Natural killer cell (primary cell): ENCODE data around the gene AGTR2. TPM values are rescaled to one million over a fixed set of nuclear protein-coding genes. Genes with fewer than 3 reads are reported as not detected.
"Not testable (repeated sequence)": the region's sequence is repeated elsewhere in the genome, so short reads cannot be mapped to it uniquely, and the experiment has no call there.

Experiments used
- ATAC-seq, 3 donors: fragments of 150-1000 bp in 2 of 3; fragments of 200-7000 bp in 1 of 3; cut with Tn5 transposase; 1 replicate in 1 of 3; 2 replicates in 2 of 3; pipeline ENCODE4 v1.10.0; 2021; ENCODE audit warnings: mild to moderate bottlenecking in 2 of 3, moderate library complexity in 2 of 3
- DNase-seq, 2 donors: peaks; one replicate each; pipeline versions ENCODE4 v3.0.0 to v3.0.0-alpha.2; 2013 to 2021; ENCODE audit warnings: mixed read lengths in 1 of 2
- H3K27ac ChIP-seq: one replicate; pipeline ENCODE4 v1.5.1; 2013; ENCODE audit warnings: mild to moderate bottlenecking, low read length
- H3K27me3 ChIP-seq: one replicate; pipeline ENCODE4 v1.6.1; 2013; ENCODE audit warnings: low read length; ENCODE audit not compliant: control insufficient read depth, insufficient read depth
- H3K36me3 ChIP-seq: one replicate; pipeline ENCODE4 v1.6.1; 2013; ENCODE audit warnings: low read length; ENCODE audit not compliant: control insufficient read depth, insufficient read depth
- H3K4me1 ChIP-seq: one replicate; pipeline ENCODE4 v1.6.1; 2013; ENCODE audit warnings: low read length; ENCODE audit not compliant: control insufficient read depth, insufficient read depth
- H3K4me3 ChIP-seq: one replicate; pipeline ENCODE4 v1.5.1; 2013; ENCODE audit warnings: low read length
- H3K9me3 ChIP-seq: one replicate; pipeline ENCODE4 v1.6.1; 2013; ENCODE audit warnings: low read length; ENCODE audit not compliant: control insufficient read depth, insufficient read depth
- H3K27ac Mint-ChIP-seq, 2 donors: one replicate each; pipeline ENCODE4 v1.8.0; 2022; ENCODE audit warnings: mild to moderate bottlenecking in 2 of 2, mixed read lengths in 2 of 2, moderate library complexity in 1 of 2
- H3K27me3 Mint-ChIP-seq, 2 donors: one replicate each; pipeline ENCODE4 v1.8.0; 2022; ENCODE audit warnings: low read depth in 2 of 2, mixed read lengths in 2 of 2
- H3K36me3 Mint-ChIP-seq: one replicate; pipeline ENCODE4 v1.8.0; 2022; ENCODE audit warnings: mixed read lengths
- H3K4me1 Mint-ChIP-seq, 2 donors: one replicate each; pipeline ENCODE4 v1.8.0; 2022; ENCODE audit warnings: mixed read lengths in 2 of 2
- H3K4me3 Mint-ChIP-seq: one replicate; pipeline ENCODE4 v1.8.0; 2022; ENCODE audit warnings: mild to moderate bottlenecking, moderate library complexity, mixed read lengths
- H3K9me3 Mint-ChIP-seq, 2 donors: one replicate each; pipeline ENCODE4 v1.8.0; 2022; ENCODE audit warnings: mixed read lengths in 2 of 2
- WGBS: methylation state at CpG from one replicate; pipeline ENCODE4 v1.1.7; 2013; ENCODE audit warnings: missing lambda C conversion rate; ENCODE audit not compliant: insufficient coverage; 5-methylcytosine and 5-hydroxymethylcytosine counted together
- intact Hi-C: fragments of 100-400 bp; cut with micrococcal nuclease; formaldehyde crosslinking; loops from one replicate; pipeline ENCODE4 v1.14.2; 2022
- total RNA-seq, 4 donors: library from RNA; stranded (reverse); fragments of 120-200 nt in 1 of 4; gene quantifications; one replicate each; pipeline versions ENCODE4 v1.2.3 to v1.2.4, GENCODE V29; 2013 to 2022
- TF ChIP-seq, protein P1 (sequence below): fragments of 200-600 bp; IDR thresholded peaks from one replicate; pipeline ENCODE4 v1.8.0; 2022; ENCODE audit warnings: antibody characterized with exemption

Gene AGTR2
- total RNA-seq, 3 donors from 2014 or later (not counting 1 experiment from before 2014, with no cell fraction given): not detected

DNA sequence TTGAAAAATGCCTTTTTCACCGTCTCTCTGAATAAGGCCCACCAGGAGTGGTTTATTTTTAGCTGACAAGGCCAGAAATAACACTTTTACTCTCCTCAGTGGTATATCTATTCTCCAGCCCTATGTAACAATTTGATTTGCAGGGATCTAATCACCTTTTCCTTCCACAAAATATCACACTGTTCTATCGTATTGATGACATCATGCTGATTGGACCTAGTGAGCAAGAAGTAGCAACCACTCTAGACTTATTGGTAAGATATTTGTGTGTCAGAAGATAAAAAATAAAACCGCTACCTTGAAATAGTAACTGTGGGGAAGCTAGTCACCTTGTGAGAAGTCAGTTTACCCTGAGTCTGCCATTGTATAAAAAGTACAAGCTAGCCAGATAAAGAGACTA lies 27.7 kb downstream of the AGTR2 start:
- Mint-ChIP-seq H3K27me3 (no peaks in the 10 kb centered on the region), H3K36me3 (no peaks in the 10 kb centered on the region), H3K4me3 (no peak overlapping the region), H3K9me3 (peaks cover 0 to 8% of the 10 kb centered on the region in 2 donors), H3K27ac (no peak overlapping the region), H3K4me1 (no peaks in the 10 kb centered on the region)
- no peaks in the 10 kb centered on the region for H3K27me3 ChIP-seq
- H3K4me3 ChIP-seq: no peak overlapping the region
- H3K36me3 ChIP-seq: no peaks in the 10 kb centered on the region
- intact Hi-C loops: no loop called here
- H3K9me3 ChIP-seq: no peaks in the 10 kb centered on the region
- no peak overlapping the region for H3K27ac ChIP-seq
- DNase-seq (no peak), ATAC-seq (no peak)
- TF ChIP-seq, protein P1, sequence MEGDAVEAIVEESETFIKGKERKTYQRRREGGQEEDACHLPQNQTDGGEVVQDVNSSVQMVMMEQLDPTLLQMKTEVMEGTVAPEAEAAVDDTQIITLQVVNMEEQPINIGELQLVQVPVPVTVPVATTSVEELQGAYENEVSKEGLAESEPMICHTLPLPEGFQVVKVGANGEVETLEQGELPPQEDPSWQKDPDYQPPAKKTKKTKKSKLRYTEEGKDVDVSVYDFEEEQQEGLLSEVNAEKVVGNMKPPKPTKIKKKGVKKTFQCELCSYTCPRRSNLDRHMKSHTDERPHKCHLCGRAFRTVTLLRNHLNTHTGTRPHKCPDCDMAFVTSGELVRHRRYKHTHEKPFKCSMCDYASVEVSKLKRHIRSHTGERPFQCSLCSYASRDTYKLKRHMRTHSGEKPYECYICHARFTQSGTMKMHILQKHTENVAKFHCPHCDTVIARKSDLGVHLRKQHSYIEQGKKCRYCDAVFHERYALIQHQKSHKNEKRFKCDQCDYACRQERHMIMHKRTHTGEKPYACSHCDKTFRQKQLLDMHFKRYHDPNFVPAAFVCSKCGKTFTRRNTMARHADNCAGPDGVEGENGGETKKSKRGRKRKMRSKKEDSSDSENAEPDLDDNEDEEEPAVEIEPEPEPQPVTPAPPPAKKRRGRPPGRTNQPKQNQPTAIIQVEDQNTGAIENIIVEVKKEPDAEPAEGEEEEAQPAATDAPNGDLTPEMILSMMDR: no peak
- 77% methylated on average over 1 of the region's 3 CpGs for WGBS
- H3K4me1 ChIP-seq: no peaks in the 10 kb centered on the region

DNA sequence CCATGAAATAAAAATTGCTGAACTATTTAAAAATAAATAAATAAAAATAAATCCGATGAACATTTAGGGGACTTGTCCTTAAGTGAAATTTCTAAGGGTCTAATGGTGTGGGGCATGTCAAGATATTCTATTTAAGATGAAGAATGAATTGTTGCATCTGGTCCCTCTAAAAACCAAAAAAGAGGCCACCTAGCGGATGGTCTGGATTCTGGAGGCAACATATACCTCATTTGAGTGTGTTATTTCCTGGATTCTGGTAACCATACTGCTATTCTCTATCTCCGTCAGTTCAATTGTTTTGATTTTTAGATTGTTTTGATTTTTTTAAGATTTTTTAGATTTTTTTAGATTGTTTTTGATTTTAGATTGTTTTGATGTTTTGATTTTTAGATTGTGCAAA lies 28.3 kb downstream of the AGTR2 start:
- H3K4me1 ChIP-seq: no peaks in the 10 kb centered on the region
- DNase-seq: no peak
- 73% methylated on average over 1 of the region's 3 CpGs for WGBS
- H3K9me3 ChIP-seq: no peaks in the 10 kb centered on the region
- H3K27me3 Mint-ChIP-seq: no peaks in the 10 kb centered on the region
- H3K4me1 Mint-ChIP-seq: no peaks in the 10 kb centered on the region
- H3K36me3 ChIP-seq: no peaks in the 10 kb centered on the region
- no peak overlapping the region for H3K27ac Mint-ChIP-seq
- TF ChIP-seq, protein P1: no peak
- no peak overlapping the region for H3K4me3 Mint-ChIP-seq
- H3K36me3 Mint-ChIP-seq: no peaks in the 10 kb centered on the region
- H3K27me3 ChIP-seq: no peaks in the 10 kb centered on the region
- intact Hi-C loops: no loop called here
- no peak for ATAC-seq
- H3K27ac ChIP-seq: no peak overlapping the region
- peaks cover 0 to 8% of the 10 kb centered on the region in 2 donors for H3K9me3 Mint-ChIP-seq
- H3K4me3 ChIP-seq: no peak overlapping the region

DNA sequence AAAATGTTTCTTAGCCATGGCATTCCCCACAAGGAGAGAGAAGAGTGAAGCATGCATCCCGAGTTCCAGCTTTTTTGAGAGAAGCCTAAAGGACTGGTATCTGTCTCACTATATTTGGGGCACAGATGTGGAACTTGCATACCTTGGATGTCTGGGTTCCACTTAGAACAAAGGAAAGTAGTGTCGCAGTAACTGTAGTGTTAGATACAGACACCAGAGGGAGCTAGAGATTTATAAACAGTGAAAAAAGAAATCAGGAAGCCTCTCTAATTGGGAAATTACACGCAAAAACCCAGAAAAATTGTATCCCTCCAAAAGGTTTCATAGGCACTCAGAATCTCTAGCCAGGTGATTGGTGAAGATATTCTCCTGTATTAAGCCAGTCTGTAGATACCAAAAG lies 34.4 kb downstream of the AGTR2 start:
- Mint-ChIP-seq H3K4me3 (no peak overlapping the region), H3K27me3 (no peaks in the 10 kb centered on the region)
- intact Hi-C loops: no loop called here

DNA sequence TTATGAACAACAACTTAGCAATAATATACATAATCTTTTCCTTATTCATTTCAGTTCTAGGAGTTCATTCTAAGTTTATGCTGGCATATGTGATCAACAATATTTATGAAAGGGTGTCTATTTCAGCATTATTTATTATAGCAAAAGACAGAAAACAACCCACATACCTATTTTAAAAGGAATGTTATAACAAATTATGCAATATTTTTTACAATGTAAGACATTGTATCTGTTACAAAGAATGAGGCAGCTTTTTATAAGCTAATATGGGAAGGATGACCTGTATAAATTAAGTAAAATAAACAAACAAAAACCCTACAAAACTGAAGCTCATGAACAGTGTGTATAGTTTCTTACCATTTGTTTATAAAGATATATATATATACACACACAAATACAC lies 42.7 kb downstream of the AGTR2 start:
- intact Hi-C loops: no loop called here
- H3K9me3 Mint-ChIP-seq: peaks cover 4 to 5% of the 10 kb centered on the region in 2 donors
- Histone ChIP-seq H3K4me1 (no peaks in the 10 kb centered on the region), H3K36me3 (no peaks in the 10 kb centered on the region), H3K27me3 (no peaks in the 10 kb centered on the region), H3K9me3 (no peaks in the 10 kb centered on the region), H3K4me3 (no peak overlapping the region), H3K27ac (no peak overlapping the region)
- H3K4me3 Mint-ChIP-seq: no peak overlapping the region
- no peaks in the 10 kb centered on the region for H3K27me3 Mint-ChIP-seq
- no peaks in the 10 kb centered on the region for H3K4me1 Mint-ChIP-seq
- no peak for ATAC-seq
- DNase-seq: no peak
- no peak overlapping the region for H3K27ac Mint-ChIP-seq
- H3K36me3 Mint-ChIP-seq: no peaks in the 10 kb centered on the region
- TF ChIP-seq, protein P1: no peak

More for the DNA sequence above, 34.4 kb downstream of the AGTR2 start:
- Histone ChIP-seq H3K27me3 (no peaks in the 10 kb centered on the region), H3K4me1 (no peaks in the 10 kb centered on the region), H3K9me3 (no peaks in the 10 kb centered on the region), H3K36me3 (no peaks in the 10 kb centered on the region), H3K4me3 (no peak overlapping the region), H3K27ac (no peak overlapping the region)
- Mint-ChIP-seq H3K36me3 (no peaks in the 10 kb centered on the region), H3K27ac (no peak overlapping the region), H3K4me1 (no peaks in the 10 kb centered on the region), H3K9me3 (peaks cover 0 to 5% of the 10 kb centered on the region in 2 donors)
- 17% methylated on average over 2 of the region's 3 CpGs for WGBS
- ATAC-seq (no peak), DNase-seq (no peak)
- TF ChIP-seq, protein P1: no peak

DNA sequence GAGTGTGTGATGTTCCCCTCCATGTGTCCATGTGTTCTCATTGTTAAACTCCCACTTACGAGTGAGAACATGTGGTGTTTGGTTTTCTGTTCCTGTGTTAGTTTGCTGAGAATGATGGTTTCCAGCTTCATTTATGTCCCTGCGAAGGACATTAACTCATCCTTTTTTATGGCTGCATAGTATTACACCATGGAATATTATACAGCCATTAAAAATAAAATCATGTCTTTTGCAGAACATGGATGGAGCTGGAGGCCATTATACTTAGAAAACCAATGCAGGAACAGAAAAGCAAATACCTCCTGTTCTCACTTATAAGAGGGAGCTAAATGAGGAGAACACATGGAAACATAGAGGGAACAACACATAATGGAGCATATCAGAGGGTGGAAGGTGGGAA lies 46.5 kb downstream of the AGTR2 start:
- WGBS: no CpG with 5 or more reads among the region's 2 CpGs
- DNase-seq, ATAC-seq, intact Hi-C loops, H3K27ac Mint-ChIP-seq, H3K9me3 Mint-ChIP-seq, H3K4me3 Mint-ChIP-seq, H3K36me3 Mint-ChIP-seq, H3K4me1 Mint-ChIP-seq, H3K4me1 ChIP-seq, H3K27ac ChIP-seq, H3K36me3 ChIP-seq, H3K9me3 ChIP-seq, H3K4me3 ChIP-seq, H3K27me3 ChIP-seq, H3K27me3 Mint-ChIP-seq: not testable (repeated sequence)
